HG03354 (cell line): Measurements from ENCODE around the gene SNAP91.
"Not testable (repeated sequence)": the region's sequence is repeated elsewhere in the genome, so short reads cannot be mapped to it uniquely, and the experiment has no call there.

ENCODE experiments used
- ATAC-seq: cut with Tn5 transposase; IDR thresholded peaks from one replicate; pipeline ENCODE4 v1.9.1; 2021; ENCODE audit warnings: mild to moderate bottlenecking; ENCODE audit not compliant: unreplicated experiment, poor library complexity, severe bottlenecking

The SNAP91 gene

DNA sequence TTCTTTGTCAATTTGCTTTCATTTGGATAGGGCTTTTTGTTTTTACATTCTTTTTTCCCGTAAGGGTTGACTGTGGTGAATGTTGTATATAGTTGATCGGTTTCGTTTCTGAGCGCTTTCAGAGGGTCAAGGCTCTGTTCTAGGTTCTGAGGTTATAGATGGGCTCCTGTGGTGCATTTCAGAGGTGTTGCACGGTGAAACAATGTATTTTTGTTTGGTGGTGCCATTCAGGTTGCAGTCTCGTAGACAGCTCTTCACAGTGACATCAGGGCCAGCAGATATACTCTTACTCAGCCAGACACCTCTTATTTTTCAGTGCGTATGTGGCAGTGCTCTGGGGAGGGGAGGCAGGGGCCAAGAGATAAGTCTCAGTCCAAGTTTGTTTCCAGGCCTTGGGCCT, 72.1 kb downstream of the SNAP91 start:
- ATAC-seq: no peak

- ATAC-seq: no peak
These were observed 75.3 kb downstream of the SNAP91 start for GRCh38 chr6:83633609-83634008.

- no peak for ATAC-seq
These were observed 75.8 kb downstream of the SNAP91 start for GRCh38 chr6:83633149-83633548.

DNA sequence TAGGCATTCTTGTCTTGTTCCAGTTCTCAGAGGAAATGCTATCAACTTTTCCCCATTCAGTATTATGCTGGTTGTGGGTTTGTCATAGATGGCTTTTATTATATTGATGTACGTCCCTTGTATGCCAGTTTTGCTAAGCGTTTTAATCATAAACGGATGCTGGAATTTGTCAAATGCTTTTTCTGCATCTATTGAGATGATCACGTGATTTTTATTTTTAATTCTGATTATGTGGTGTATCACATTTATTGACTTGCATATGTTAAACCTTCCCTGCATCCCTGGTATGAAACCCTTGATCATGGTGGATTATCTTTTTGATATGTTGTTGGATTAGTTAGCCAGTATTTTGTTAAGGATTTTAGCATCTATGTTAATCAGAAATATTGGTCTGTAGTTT, 79.0 kb downstream of the SNAP91 start:
- ATAC-seq: not testable (repeated sequence)

GRCh38 chr6:83615025-83615999, 93.6 kb downstream of the SNAP91 start:
- ATAC-seq: peak; percentile 85

DNA sequence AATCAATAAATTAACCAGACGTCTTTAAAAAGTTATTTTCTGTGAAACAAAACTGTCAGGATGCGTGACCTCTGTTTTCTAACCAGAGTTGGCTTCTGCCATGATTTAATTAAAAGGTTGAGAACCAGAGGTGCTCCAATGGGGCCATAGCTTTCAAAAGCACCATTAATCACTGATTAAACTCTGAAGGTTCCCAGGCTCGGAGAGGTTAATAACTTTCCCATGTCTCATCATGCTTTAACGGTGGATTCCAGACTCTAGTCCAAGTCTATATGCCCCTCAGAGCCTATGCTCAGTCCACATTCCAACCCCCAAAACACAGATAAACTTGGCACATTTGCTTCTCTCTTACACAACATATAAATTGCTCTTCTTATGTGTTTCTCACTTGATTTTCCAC, 95.5 kb downstream of the SNAP91 start:
- no peak for ATAC-seq

DNA sequence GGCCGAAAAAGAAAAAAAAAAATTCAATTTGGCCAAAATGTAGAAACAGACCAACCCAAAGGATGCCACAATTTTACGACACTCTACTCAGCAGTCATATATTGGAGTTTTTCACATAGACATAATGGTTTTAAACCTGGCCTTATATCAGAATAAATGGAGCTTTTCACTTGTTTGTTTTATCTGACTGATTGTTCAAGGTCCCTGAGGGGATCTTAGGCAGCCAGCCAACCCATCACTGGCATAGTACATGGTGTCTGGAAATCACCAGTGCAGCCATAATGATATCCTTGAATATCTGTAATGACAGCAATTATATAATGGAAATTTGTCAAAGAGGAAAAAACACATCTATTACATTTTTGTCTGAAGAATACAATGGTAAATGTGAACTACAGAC, 99.7 kb downstream of the SNAP91 start:
- no peak for ATAC-seq

GRCh38 chr6:83605517-83605916, 103.4 kb downstream of the SNAP91 start:
- ATAC-seq: no peak

DNA sequence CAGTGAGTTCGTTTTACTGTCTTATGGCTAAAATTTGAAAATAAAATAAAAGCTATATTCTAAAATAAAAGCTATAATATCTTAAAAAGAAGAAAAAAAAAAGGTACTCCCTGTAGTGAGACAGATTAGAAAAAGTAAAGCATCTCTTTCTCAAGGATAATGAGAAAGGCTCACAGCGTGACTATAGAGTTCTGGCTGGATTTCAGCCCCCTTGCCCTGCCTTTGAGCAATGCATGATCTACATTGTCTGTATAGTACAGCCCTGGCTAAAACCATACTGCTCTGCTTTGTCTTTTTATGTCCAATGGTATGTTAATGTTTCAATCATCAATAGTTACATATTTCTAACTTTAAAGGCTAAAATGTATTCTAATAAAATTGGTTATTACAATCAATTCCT, 105.3 kb downstream of the SNAP91 start:
- no peak for ATAC-seq

GRCh38 chr6:83601119-83601518, 107.8 kb downstream of the SNAP91 start:
- ATAC-seq: no peak

DNA sequence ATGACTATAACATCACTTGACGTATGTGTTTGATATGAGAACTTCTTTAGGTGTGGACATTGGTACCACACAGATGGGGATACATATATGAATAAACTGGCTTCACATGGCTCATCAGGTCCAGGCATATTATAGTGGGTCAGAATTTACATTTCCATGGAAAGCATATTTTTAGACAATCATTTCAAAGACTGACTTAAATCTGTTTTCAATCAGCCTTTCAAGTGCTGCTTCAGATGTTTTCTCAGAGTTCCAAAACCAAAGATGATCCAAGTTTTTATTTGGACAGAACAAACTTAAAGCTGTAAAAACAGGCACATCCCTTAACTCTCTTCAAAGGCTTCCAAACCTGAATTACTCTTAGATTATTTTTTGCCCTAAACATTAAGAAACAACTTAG, 108.4 kb downstream of the SNAP91 start:
- ATAC-seq: no peak

DNA sequence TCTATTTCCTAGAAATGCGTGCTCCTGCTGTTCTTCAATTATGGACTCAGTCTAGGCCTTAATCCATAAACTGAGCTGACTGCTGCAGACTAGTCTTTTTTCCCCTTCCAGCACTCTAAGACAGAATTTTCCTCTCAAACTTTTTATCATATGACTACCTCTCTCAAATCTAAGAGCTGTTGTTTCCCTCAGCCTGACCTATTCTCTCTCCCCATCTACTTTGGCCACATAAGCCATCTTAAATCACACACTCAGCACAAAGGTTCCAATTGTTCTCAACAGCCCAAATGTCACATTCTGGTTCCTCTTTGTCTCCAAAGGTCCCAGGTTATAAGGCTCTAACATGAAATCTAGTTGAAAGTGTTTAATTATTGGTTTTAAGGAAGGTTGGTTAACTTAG, 111.4 kb downstream of the SNAP91 start:
- ATAC-seq: no peak

DNA sequence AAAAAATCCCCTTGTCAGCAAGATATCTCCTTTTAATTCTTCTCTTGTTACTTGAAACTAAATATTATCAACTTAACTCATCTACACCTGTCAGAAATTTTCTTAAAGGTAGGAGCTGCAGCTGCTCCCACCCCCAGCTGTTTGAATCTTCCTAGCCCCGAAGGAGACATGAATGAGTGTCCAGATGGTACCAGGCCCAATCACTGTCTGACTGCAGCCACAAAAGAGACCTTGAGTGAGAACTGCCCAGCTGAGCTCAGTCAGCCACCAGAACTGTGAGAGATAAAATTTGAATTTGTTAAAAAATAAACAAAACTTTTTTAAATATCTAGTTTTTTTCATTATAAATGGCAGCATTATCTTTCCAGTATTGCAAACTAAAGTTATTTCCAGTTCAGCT, 111.8 kb downstream of the SNAP91 start:
- ATAC-seq: no peak

DNA sequence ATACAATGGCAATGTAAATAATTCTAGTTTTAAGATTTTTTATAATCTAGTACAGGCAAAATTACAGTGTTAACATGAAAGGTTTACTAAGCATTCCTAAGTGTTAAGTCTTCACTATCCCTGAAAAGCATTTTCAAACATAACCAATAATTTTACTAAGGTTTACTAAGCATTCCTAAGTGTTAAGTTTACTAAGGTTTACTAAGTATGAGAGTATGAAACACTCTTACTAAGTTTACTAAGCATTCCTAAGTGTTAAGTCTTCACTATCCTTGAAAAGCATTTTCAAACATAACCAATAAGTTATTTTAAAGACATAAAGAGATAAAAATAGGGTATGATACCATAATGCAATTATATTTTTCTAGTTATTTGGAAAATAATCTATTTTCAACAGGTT, 114.0 kb downstream of the SNAP91 start:
- no peak for ATAC-seq

DNA sequence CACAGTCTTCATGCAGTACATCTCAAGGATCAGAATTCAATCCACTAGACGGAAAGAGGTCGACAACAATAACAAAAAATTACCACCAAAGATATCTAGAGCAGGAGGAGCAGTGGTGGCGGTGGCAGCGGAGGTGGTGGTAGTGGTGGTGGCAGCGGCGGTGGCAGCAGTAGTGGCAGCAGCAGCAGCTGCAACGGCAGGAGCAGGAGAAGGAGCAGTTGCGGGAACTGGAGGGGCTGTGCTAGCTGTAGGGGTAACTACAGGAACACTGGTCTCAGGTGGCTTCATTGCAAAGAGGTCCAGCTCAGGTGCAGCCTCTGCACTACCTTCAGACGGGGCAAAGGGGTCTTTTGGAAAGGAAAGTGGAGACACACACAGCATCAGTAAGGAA, 115.5 kb downstream of the SNAP91 start:
- no peak for ATAC-seq

DNA sequence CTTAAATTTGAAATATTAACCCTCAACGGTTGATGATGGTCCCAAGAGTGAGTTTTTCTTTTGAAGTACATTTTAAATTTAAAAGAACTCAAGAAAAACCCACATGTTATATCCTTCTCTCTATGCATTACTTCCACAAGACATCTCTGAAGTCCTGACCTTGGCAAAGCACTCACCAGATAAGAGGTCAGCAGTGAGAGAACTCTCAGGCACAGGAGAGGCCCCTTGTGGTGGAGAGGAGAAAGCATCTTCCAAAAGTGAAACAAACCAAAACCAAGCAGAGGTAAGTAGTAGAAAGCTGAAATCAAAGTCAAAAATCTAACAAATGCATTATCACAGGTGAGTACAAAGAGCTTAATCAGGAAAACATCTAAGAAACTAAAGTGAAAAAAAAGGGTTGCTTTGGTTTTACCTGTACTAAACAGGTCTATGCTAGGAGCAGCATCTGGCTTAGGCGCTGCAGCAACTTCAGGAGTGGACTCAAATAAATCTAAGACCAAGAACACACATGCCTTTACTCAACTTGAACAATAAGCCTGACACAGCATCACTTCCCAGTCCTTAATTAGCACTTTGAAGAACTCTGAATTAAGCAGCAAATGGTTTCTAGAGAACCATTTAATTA, 116.0 kb downstream of the SNAP91 start:
- ATAC-seq: peak; percentile 93

- ATAC-seq: no peak
These were observed 118.5 kb downstream of the SNAP91 start for GRCh38 chr6:83590416-83590815.

DNA sequence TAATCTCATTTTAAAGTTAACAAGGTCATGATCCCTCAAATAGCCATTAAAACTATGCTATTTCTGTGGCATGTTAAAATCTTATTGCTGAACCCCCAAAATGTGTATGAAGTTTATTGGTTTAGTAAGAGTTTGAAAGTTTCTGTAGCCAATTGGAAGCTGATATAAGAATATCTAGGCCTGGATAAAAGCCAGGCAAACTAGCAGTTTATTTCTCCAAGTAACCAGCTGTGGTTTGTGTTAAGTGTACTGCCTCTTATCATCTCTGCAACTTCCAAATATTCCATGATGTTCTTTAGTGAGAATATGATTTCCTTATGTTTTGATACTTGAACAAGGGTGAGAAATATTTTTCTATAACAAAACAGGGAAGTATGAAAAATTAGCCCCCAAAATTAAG, 119.8 kb downstream of the SNAP91 start:
- ATAC-seq: no peak

GRCh38 chr6:83578057-83578456, 130.8 kb downstream of the SNAP91 start:
- no peak for ATAC-seq

DNA sequence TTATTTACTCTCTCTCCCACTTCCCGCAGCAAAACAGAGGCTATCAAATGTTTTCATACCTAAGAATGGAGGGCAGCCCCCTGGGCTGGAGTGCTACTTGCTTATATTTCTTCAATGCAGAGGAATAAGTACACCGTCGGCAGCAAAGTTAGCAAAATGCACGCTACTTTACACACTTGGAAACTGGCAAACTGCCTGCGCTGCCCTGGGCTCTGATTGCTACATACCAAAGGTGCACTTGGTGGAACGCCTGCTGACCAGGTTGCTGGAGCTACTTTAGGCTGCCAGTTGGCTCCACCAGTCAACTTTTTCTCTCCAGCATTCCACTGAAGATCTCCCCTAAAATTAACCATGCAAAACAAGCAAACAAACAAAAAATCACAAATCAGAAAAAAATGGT, 134.1 kb downstream of the SNAP91 start:
- ATAC-seq: no peak

- not testable (repeated sequence) for ATAC-seq
These were observed 137.2 kb downstream of the SNAP91 start for GRCh38 chr6:83571663-83572185.
